GM12878 (cell line): ENCODE results near the gene ADGRD1. TPM values are rescaled to one million over a fixed set of nuclear protein-coding genes. Genes with fewer than 3 reads are reported as not detected.

Source experiments
- ATAC-seq: fragments of 200-7000 bp; cut with Tn5 transposase; 3 replicates; pipeline ENCODE4 v1.9.1; 2020; ENCODE audit warnings: mild to moderate bottlenecking, moderate library complexity
- BruUV-seq: library from RNA; stranded (reverse); fragments of 400-500 nt; replicated peaks from 2 replicates; lab custom pipeline; 2021; lab: Mats Ljungman, UMichigan
- CTCF ChIA-PET: fragments of 300-600 bp; sonication (Branson Sonifier 250); formaldehyde crosslinking; extraction: SDS; loops from one replicate; lab custom pipeline; 2021; ENCODE audit warnings: inconsistent platforms; lab: Yijun Ruan, JAX
- POLR2A ChIA-PET: fragments of 350-600 bp; formaldehyde crosslinking; extraction: SDS; loops from one replicate; lab custom pipeline; 2021; ENCODE audit warnings: inconsistent platforms; lab: Charles Lee
- RAD21 ChIA-PET: fragments of 300-600 bp; sonication (Branson Sonifier 250); formaldehyde crosslinking; loops from one replicate; lab custom pipeline; 2023; ENCODE audit warnings: antibody characterized with exemption; ENCODE audit not compliant: unreplicated experiment; lab: Charles Lee
- SMC1A ChIA-PET: fragments of 300-600 bp; sonication (Branson Sonifier 250); formaldehyde crosslinking; loops from one replicate; lab custom pipeline; 2023; ENCODE audit not compliant: unreplicated experiment, uncharacterized antibody; lab: Charles Lee
- DNase-seq: peaks from one replicate; pipeline ENCODE4 v3.0.0-alpha.2; 2011; ENCODE audit warnings: low read depth, low spot score
- FAIRE-seq: peaks from 3 replicates; lab custom pipeline; 2011; peaks lifted over from hg19 to GRCh38; lab: Jason Lieb, UNC
- H2AFZ ChIP-seq: 2 replicates; pipeline ENCODE4 v1.6.0; 2011; ENCODE audit warnings: low read depth, low read length, control low read depth; ENCODE audit not compliant: control insufficient read depth
- H3K27ac ChIP-seq: 2 replicates; pipeline ENCODE4 v1.5.1; 2011; ENCODE audit warnings: control low read depth; ENCODE audit not compliant: control insufficient read depth, insufficient read depth
- H3K27me3 ChIP-seq, 2 experiments: replicated peaks in 1 of 2; 2 replicates each; pipeline versions ENCODE4 v1.6.0 to v1.6.1; 2011; ENCODE audit warnings: low read length in 1 of 2; ENCODE audit not compliant: control insufficient read depth in 2 of 2, insufficient read depth in 2 of 2
- H3K36me3 ChIP-seq, 2 experiments: 2 replicates each; pipeline ENCODE4 v1.5.1; 2011; ENCODE audit warnings: low read length in 1 of 2; ENCODE audit not compliant: control insufficient read depth in 2 of 2, insufficient read depth in 2 of 2
- H3K4me1 ChIP-seq: 2 replicates; pipeline ENCODE4 v1.6.1; 2011; ENCODE audit warnings: mild to moderate bottlenecking, low read length, moderate library complexity, mixed read lengths; ENCODE audit not compliant: control insufficient read depth, insufficient read depth
- H3K4me2 ChIP-seq: 2 replicates; pipeline ENCODE4 v1.6.0; 2011; ENCODE audit warnings: control low read depth; ENCODE audit not compliant: control insufficient read depth, insufficient read depth
- H3K4me3 ChIP-seq: fragments of 200-600 bp; sonication (generic); 2 replicates; pipeline ENCODE4 v1.5.1; 2016
- H3K79me2 ChIP-seq: 2 replicates; pipeline ENCODE4 v1.6.0; 2011; ENCODE audit warnings: low read length; ENCODE audit not compliant: control insufficient read depth, insufficient read depth
- H3K9ac ChIP-seq: 2 replicates; pipeline ENCODE4 v1.8.0; 2011; ENCODE audit warnings: low read length, control low read depth, mixed read lengths; ENCODE audit not compliant: control insufficient read depth, insufficient read depth
- H3K9me3 ChIP-seq: replicated peaks from 3 replicates; pipeline ENCODE4 v1.5.1; 2011; ENCODE audit warnings: mild to moderate bottlenecking, low read length; ENCODE audit not compliant: control insufficient read depth, insufficient read depth
- H4K20me1 ChIP-seq: 2 replicates; pipeline ENCODE4 v1.6.0; 2011; ENCODE audit not compliant: control insufficient read depth, insufficient read depth
- WGBS: methylation state at CpG from one replicate; pipeline ENCODE4 v1.1.6; 2016; ENCODE audit warnings: low lambda C conversion rate; ENCODE audit not compliant: insufficient replicate concordance, insufficient coverage; ENCODE audit errors: missing lambda C conversion rate; 5-methylcytosine and 5-hydroxymethylcytosine counted together
- in situ Hi-C: fragments of 300-500 bp; cut with MboI; formaldehyde crosslinking; loops from 9 replicates; pipeline ENCODE4 v1.14.3; 2018; ENCODE audit warnings: mixed read lengths
- intact Hi-C: fragments of 100-400 bp; cut with micrococcal nuclease; formaldehyde crosslinking; loops from one replicate; pipeline ENCODE4 v1.14.2; 2022; ENCODE audit not compliant: unreplicated experiment
- polyA plus RNA-seq, 11 experiments: library from polyadenylated mRNA; depleted of rRNA in 4 of 11; unstranded in 6 of 11; stranded (reverse) in 5 of 11; fragments of >200 nt; fragmentation: Nextera tagmentation in 4 of 11; fragmentation: Illumina TruSeq in 1 of 11; extraction: Ambion mirVana in 4 of 11; extraction: Trizol in 1 of 11; gene quantifications; 1 replicate in 1 of 11; 2 replicates in 10 of 11; pipeline versions ENCODE4 v1.2.1 to v1.2.3, GENCODE V29; 2011 to 2016; ENCODE audit warnings: inconsistent platforms in 2 of 11, missing spikeins in 2 of 11, low read depth in 1 of 11
- total RNA-seq, 4 experiments: library from RNA; depleted of rRNA in 3 of 4; stranded (reverse); fragments of >200 nt in 3 of 4; fragmentation: Illumina TruSeq in 1 of 4; extraction: Trizol in 1 of 4; gene quantifications; 2 replicates each; pipeline versions ENCODE4 v1.2.1 to v1.2.3, GENCODE V29; 2013 to 2021
- TF ChIP-seq, protein P1 (sequence below): fragments of 150-350 bp; IDR thresholded peaks from 2 replicates; pipeline ENCODE4 v1.6.1; 2014; ENCODE audit warnings: mild to moderate bottlenecking, low read depth, low read length
- TF ChIP-seq, protein P2 (sequence below): fragments of 450-650 bp; conservative IDR thresholded peaks from 2 replicates; pipeline ENCODE4 v1.6.1; 2017; ENCODE audit warnings: mild to moderate bottlenecking, moderate library complexity

ADGRD1 gene
- total and polyA plus RNA-seq, 10 of the 15 experiments (the other 5 are each of a cell fraction or from before 2014, with no cell fraction given) = 0.15 to 12.7 (median 1.2) TPM

DNA sequence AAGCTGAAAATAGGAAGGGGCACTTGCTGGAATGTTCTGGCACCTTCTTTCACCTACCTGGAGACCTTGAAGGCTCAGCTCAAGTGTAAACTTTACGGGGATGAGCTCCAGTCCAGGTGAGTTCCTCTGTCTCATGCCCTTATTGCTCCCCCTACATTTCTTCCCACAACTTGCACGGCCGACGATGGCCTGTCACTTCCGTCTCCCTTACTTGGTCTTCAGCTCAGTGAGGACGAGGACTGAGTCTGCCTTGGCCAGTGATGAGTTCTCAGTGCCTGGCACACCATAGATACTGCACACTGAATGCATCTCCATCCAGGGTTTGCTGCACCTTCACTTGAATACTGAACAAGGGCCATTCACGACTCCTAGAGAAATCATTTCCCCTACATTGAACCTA, 21.4 kb downstream of the ADGRD1 start:
- no peaks in the 10 kb centered on the region for H3K79me2 ChIP-seq
- no peaks in the 10 kb centered on the region for H3K36me3 ChIP-seq
- H3K27me3 ChIP-seq = no peaks in the 10 kb centered on the region
- ATAC-seq = no peak
- no peak overlapping the region for H3K27ac ChIP-seq
- H3K4me3 ChIP-seq = no peak overlapping the region
- no peak overlapping the region for H3K9ac ChIP-seq
- in situ Hi-C loops = no loop called here
- no peaks in the 10 kb centered on the region for H4K20me1 ChIP-seq
- TF ChIP-seq, protein P1, sequence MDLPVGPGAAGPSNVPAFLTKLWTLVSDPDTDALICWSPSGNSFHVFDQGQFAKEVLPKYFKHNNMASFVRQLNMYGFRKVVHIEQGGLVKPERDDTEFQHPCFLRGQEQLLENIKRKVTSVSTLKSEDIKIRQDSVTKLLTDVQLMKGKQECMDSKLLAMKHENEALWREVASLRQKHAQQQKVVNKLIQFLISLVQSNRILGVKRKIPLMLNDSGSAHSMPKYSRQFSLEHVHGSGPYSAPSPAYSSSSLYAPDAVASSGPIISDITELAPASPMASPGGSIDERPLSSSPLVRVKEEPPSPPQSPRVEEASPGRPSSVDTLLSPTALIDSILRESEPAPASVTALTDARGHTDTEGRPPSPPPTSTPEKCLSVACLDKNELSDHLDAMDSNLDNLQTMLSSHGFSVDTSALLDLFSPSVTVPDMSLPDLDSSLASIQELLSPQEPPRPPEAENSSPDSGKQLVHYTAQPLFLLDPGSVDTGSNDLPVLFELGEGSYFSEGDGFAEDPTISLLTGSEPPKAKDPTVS = 0 out of 2 replicates have a peak, but pooled peaks have one; percentile 44
- TF ChIP-seq, protein P2, sequence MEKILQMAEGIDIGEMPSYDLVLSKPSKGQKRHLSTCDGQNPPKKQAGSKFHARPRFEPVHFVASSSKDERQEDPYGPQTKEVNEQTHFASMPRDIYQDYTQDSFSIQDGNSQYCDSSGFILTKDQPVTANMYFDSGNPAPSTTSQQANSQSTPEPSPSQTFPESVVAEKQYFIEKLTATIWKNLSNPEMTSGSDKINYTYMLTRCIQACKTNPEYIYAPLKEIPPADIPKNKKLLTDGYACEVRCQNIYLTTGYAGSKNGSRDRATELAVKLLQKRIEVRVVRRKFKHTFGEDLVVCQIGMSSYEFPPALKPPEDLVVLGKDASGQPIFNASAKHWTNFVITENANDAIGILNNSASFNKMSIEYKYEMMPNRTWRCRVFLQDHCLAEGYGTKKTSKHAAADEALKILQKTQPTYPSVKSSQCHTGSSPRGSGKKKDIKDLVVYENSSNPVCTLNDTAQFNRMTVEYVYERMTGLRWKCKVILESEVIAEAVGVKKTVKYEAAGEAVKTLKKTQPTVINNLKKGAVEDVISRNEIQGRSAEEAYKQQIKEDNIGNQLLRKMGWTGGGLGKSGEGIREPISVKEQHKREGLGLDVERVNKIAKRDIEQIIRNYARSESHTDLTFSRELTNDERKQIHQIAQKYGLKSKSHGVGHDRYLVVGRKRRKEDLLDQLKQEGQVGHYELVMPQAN = no peak
- TF ChIP-seq, all 136 proteins: peak for 1
- POLR2A ChIA-PET = no interaction called here
- peaks cover 12% of the 10 kb centered on the region for H3K4me1 ChIP-seq
- RAD21 ChIA-PET = no interaction called here
- H3K9me3 ChIP-seq = no peaks in the 10 kb centered on the region
- intact Hi-C loops = no loop called here
- DNase-seq = no peak
- H3K4me2 ChIP-seq = no peak overlapping the region
- no peak overlapping the region for H2AFZ ChIP-seq
- no TSS peak for BruUV-seq
- CTCF ChIA-PET = no interaction called here
- SMC1A ChIA-PET = interaction anchor here (1.4 kb wide), 1 partner anchor 128 kb away, joined by 3 read pairs; no protein-coding TSS in a partner anchor
- no peak for FAIRE-seq
- 71% methylated on average over 7 of the region's 7 CpGs for WGBS
